Measurements from ENCODE around the gene GATB.

DNA sequence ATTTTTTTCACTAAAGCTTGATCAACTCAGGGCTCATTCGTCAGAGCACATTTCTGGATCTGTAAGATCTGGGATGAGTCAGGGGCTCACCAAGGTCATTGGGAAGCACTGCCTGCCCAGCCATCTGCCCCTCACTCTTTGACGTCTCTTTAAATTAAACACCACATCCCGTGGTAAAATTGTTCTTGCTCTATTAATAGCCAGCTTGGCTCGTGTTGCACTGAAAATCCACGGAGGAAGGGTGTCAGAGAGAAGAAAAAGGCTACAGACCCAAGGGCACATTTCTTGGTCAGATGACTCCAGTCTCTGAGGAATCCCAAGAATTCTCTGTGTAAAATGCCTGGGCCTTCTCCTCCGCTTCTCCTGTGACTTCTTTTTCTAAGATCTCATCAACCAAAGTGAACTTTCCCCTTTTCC lies 45.7 kb upstream of the GATB start:
- TF ChIP-seq, protein P1, sequence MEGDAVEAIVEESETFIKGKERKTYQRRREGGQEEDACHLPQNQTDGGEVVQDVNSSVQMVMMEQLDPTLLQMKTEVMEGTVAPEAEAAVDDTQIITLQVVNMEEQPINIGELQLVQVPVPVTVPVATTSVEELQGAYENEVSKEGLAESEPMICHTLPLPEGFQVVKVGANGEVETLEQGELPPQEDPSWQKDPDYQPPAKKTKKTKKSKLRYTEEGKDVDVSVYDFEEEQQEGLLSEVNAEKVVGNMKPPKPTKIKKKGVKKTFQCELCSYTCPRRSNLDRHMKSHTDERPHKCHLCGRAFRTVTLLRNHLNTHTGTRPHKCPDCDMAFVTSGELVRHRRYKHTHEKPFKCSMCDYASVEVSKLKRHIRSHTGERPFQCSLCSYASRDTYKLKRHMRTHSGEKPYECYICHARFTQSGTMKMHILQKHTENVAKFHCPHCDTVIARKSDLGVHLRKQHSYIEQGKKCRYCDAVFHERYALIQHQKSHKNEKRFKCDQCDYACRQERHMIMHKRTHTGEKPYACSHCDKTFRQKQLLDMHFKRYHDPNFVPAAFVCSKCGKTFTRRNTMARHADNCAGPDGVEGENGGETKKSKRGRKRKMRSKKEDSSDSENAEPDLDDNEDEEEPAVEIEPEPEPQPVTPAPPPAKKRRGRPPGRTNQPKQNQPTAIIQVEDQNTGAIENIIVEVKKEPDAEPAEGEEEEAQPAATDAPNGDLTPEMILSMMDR (IDR thresholded peaks at IDR 0.05), result no peak
- TF ChIP-seq EZH2phosphoT487 (IDR thresholded peaks at IDR 0.05) (no peak), EZH2 (IDR thresholded peaks at IDR 0.05) (no peak)
